Activated naive CD8-positive, alpha-beta T cell (primary cell): ENCODE results near the gene CXXC1.
"Not testable (repeated sequence)": the region's sequence is repeated elsewhere in the genome, so short reads cannot be mapped to it uniquely, and the experiment has no call there.

Experiments used
- H3K27ac Mint-ChIP-seq: one replicate; pipeline ENCODE4 v1.8.0; 2021; ENCODE audit warnings: mixed read lengths
- H3K27me3 Mint-ChIP-seq: one replicate; pipeline ENCODE4 v1.8.0; 2021; ENCODE audit warnings: mixed read lengths
- H3K36me3 Mint-ChIP-seq: one replicate; pipeline ENCODE4 v1.8.0; 2021; ENCODE audit warnings: mixed read lengths
- H3K4me1 Mint-ChIP-seq: one replicate; pipeline ENCODE4 v1.8.0; 2021; ENCODE audit warnings: low read depth, mixed read lengths
- H3K4me3 Mint-ChIP-seq: one replicate; pipeline ENCODE4 v1.8.0; 2021; ENCODE audit warnings: mild to moderate bottlenecking, mixed read lengths
- H3K9me3 Mint-ChIP-seq: one replicate; pipeline ENCODE4 v1.8.0; 2021; ENCODE audit warnings: low read depth, mixed read lengths

The CXXC1 gene

GRCh38 chr18:50273203-50274043 is 14.1 kb downstream of the CXXC1 start:
- peaks cover 4% of the 10 kb centered on the region for H3K4me1 Mint-ChIP-seq
- H3K4me3 Mint-ChIP-seq, result no peak overlapping the region
- peaks cover 6% of the 10 kb centered on the region for H3K36me3 Mint-ChIP-seq
- H3K27me3 Mint-ChIP-seq, result no peaks in the 10 kb centered on the region
- H3K9me3 Mint-ChIP-seq, result no peaks in the 10 kb centered on the region
- no peak overlapping the region for H3K27ac Mint-ChIP-seq

- Mint-ChIP-seq H3K27ac (no peak overlapping the region), H3K4me3 (no peak overlapping the region), H3K4me1 (peaks cover 4% of the 10 kb centered on the region), H3K36me3 (peaks cover 6% of the 10 kb centered on the region), H3K9me3 (no peaks in the 10 kb centered on the region), H3K27me3 (no peaks in the 10 kb centered on the region)
These were observed 14.9 kb downstream of the CXXC1 start for GRCh38 chr18:50272568-50272967.

- H3K27me3 Mint-ChIP-seq, result no peaks in the 10 kb centered on the region
- H3K9me3 Mint-ChIP-seq, result no peaks in the 10 kb centered on the region
- H3K4me3 Mint-ChIP-seq, result peak overlapping the region; percentile 89
- H3K36me3 Mint-ChIP-seq, result peaks cover 3% of the 10 kb centered on the region
- peaks cover 20% of the 10 kb centered on the region for H3K4me1 Mint-ChIP-seq
- no peak overlapping the region for H3K27ac Mint-ChIP-seq
These were observed 19.3 kb downstream of the CXXC1 start for GRCh38 chr18:50268022-50268747.

GRCh38 chr18:50266248-50266704 is 21.2 kb downstream of the CXXC1 start, which contains the start of gene CFAP53:
Gene CFAP53 (minus strand): TSS chr18:50266495. CDS start chr18:50266404, 91 bp downstream.
- Mint-ChIP-seq H3K36me3 (peaks cover 3% of the 10 kb centered on the region), H3K4me3 (peak within 1 kb of the TSS; percentile 89), H3K9me3 (no peaks in the 10 kb centered on the region), H3K27ac (peak within 1 kb of the TSS; percentile 76), H3K4me1 (peaks cover 20% of the 10 kb centered on the region), H3K27me3 (no peaks in the 10 kb centered on the region)

GRCh38 chr18:50262977-50263376 is 24.5 kb downstream of the CXXC1 start:
- H3K27ac Mint-ChIP-seq, result no peak overlapping the region
- H3K4me1 Mint-ChIP-seq, result peaks cover 19% of the 10 kb centered on the region
- H3K27me3 Mint-ChIP-seq, result peaks cover 1% of the 10 kb centered on the region
- H3K36me3 Mint-ChIP-seq, result no peaks in the 10 kb centered on the region
- no peaks in the 10 kb centered on the region for H3K9me3 Mint-ChIP-seq
- H3K4me3 Mint-ChIP-seq, result no peak overlapping the region

GRCh38 chr18:50250935-50251334 is 36.6 kb downstream of the CXXC1 start:
- Mint-ChIP-seq H3K27ac (no peak overlapping the region), H3K27me3 (no peaks in the 10 kb centered on the region), H3K9me3 (no peaks in the 10 kb centered on the region), H3K36me3 (peaks cover 3% of the 10 kb centered on the region), H3K4me3 (no peak overlapping the region), H3K4me1 (peaks cover 3% of the 10 kb centered on the region)

- Mint-ChIP-seq H3K27ac (no peak overlapping the region), H3K27me3 (no peaks in the 10 kb centered on the region), H3K4me3 (no peak overlapping the region)
These were observed 37.9 kb downstream of the CXXC1 start for GRCh38 chr18:50249576-50249975.

GRCh38 chr18:50247561-50247960 is 39.9 kb downstream of the CXXC1 start:
- Mint-ChIP-seq H3K4me1 (peaks cover 3% of the 10 kb centered on the region), H3K27ac (no peak overlapping the region), H3K36me3 (peaks cover 4% of the 10 kb centered on the region), H3K27me3 (peaks cover 4% of the 10 kb centered on the region), H3K9me3 (peaks cover 4% of the 10 kb centered on the region), H3K4me3 (no peak overlapping the region)

More at GRCh38 chr18:50249576-50249975, 37.9 kb downstream of the CXXC1 start:
- H3K36me3 Mint-ChIP-seq, result peaks cover 3% of the 10 kb centered on the region
- H3K4me1 Mint-ChIP-seq, result peaks cover 3% of the 10 kb centered on the region
- no peaks in the 10 kb centered on the region for H3K9me3 Mint-ChIP-seq

GRCh38 chr18:50241768-50242167 is 45.7 kb downstream of the CXXC1 start:
- H3K27ac Mint-ChIP-seq, H3K4me3 Mint-ChIP-seq, H3K4me1 Mint-ChIP-seq: not testable (repeated sequence)
- peaks cover 18% of the 10 kb centered on the region for H3K9me3 Mint-ChIP-seq
- peaks cover 17% of the 10 kb centered on the region for H3K36me3 Mint-ChIP-seq
- H3K27me3 Mint-ChIP-seq, result peaks cover 11% of the 10 kb centered on the region

- Mint-ChIP-seq H3K27ac (no peak overlapping the region), H3K9me3 (peaks cover 18% of the 10 kb centered on the region), H3K4me3 (no peak overlapping the region), H3K36me3 (peaks cover 17% of the 10 kb centered on the region), H3K4me1 (no peaks in the 10 kb centered on the region), H3K27me3 (peaks cover 11% of the 10 kb centered on the region)
These were observed 47.4 kb downstream of the CXXC1 start for GRCh38 chr18:50240080-50240563.

GRCh38 chr18:50232419-50232818 is 55.1 kb downstream of the CXXC1 start:
- Mint-ChIP-seq H3K27me3 (peaks cover 5% of the 10 kb centered on the region), H3K36me3 (no peaks in the 10 kb centered on the region), H3K27ac (no peak overlapping the region)

More at GRCh38 chr18:50232419-50232818, 55.1 kb downstream of the CXXC1 start:
- H3K9me3 Mint-ChIP-seq, result no peaks in the 10 kb centered on the region
- no peaks in the 10 kb centered on the region for H3K4me1 Mint-ChIP-seq
- no peak overlapping the region for H3K4me3 Mint-ChIP-seq
